ENCODE results near the gene GALP. TPM values are rescaled to one million over a fixed set of nuclear protein-coding genes. Genes with fewer than 3 reads are reported as not detected.
"Not testable (repeated sequence)": the region's sequence is repeated elsewhere in the genome, so short reads cannot be mapped to it uniquely, and the experiment has no call there.

GALP gene
- polyA plus RNA-seq, 1 experiment: not detected

- no peaks in the 10 kb centered on the region for H3K27me3 ChIP-seq (ENCODE audit: control insufficient read depth, insufficient read depth, low read length)
- no peak for DNase-seq (ENCODE audit: low read depth)
- no peak overlapping the region for H3K4me3 ChIP-seq (ENCODE audit: low read depth, low read length)
- CTCF ChIA-PET: interaction anchor here (0.6 to 12.9 kb wide), 3 partner anchors 92 to 178 kb away, joined by 3 to 262 read pairs (median 18); no protein-coding TSS in a partner anchor
- POLR2A ChIA-PET: no interaction called here
- no peaks in the 10 kb centered on the region for H3K36me3 ChIP-seq (ENCODE audit: control insufficient read depth, insufficient read depth, low read length)
- TF ChIP-seq, protein P1, sequence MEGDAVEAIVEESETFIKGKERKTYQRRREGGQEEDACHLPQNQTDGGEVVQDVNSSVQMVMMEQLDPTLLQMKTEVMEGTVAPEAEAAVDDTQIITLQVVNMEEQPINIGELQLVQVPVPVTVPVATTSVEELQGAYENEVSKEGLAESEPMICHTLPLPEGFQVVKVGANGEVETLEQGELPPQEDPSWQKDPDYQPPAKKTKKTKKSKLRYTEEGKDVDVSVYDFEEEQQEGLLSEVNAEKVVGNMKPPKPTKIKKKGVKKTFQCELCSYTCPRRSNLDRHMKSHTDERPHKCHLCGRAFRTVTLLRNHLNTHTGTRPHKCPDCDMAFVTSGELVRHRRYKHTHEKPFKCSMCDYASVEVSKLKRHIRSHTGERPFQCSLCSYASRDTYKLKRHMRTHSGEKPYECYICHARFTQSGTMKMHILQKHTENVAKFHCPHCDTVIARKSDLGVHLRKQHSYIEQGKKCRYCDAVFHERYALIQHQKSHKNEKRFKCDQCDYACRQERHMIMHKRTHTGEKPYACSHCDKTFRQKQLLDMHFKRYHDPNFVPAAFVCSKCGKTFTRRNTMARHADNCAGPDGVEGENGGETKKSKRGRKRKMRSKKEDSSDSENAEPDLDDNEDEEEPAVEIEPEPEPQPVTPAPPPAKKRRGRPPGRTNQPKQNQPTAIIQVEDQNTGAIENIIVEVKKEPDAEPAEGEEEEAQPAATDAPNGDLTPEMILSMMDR (IDR thresholded peaks at IDR 0.05; ENCODE audit: insufficient read depth, low read depth, low read length): no peak
Observed at GRCh38 chr19:56170261-56170660, 5.5 kb upstream of the GALP start.

DNA sequence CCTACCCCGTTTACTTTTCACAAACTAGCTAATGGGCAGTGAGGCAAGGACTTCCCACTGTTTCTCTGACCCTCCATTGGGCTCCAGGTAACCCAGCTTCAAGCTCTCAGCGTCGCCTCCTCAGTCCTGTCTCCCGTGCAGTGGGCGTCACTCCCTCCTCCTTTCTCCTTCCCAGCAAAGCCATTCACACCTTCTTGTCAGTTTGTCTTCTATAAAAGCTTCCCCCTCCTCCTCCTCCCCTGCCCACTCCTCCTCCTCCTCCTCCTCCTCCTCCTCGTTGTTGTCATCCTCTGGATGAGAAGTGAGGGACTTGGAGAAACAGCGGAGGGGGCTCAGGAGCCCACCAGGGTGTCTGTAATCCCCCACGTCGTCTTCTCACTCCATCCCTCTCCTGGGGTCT is 1.7 kb upstream of the GALP start:
- DNase-seq (ENCODE audit: low read depth): no peak
- Histone ChIP-seq H3K36me3 (ENCODE audit: control insufficient read depth, insufficient read depth, low read length) (no peaks in the 10 kb centered on the region), H3K4me3 (ENCODE audit: low read depth, low read length) (no peak overlapping the region), H3K27me3 (ENCODE audit: control insufficient read depth, insufficient read depth, low read length) (no peaks in the 10 kb centered on the region)
- CTCF ChIA-PET: interaction anchor here (1.2 to 12.9 kb wide), 5 partner anchors 9 to 160 kb away, joined by 4 to 262 read pairs (median 6); no protein-coding TSS in a partner anchor
- TF ChIP-seq, protein P1 (IDR thresholded peaks at IDR 0.05; ENCODE audit: insufficient read depth, low read depth, low read length): no peak
- POLR2A ChIA-PET: no interaction called here

DNA sequence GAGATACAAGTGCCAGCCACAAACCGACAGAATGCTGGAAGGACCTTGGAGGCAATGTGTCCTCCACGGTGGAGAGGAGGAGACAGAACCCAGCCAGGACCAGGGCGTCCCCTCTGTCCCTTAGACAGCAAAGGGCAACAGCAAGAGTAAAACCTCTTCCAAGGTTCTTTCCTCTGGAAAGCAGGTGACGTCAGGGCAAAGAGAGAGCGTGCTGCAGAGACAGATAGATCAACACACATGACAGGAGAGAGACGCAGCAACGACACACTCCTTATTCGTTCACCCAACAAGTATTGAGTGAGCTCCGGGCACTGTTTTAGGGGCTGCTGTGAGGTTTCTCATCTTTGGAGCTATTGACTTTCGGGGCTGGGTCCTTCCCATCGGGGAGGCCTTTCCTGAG is 1.3 kb upstream of the GALP start:
- Histone ChIP-seq H3K36me3 (ENCODE audit: control insufficient read depth, insufficient read depth, low read length) (no peaks in the 10 kb centered on the region), H3K27me3 (ENCODE audit: control insufficient read depth, insufficient read depth, low read length) (no peaks in the 10 kb centered on the region), H3K4me3 (ENCODE audit: low read depth, low read length) (no peak overlapping the region)
- no peak for DNase-seq (ENCODE audit: low read depth)
- CTCF ChIA-PET: interaction anchor here (12.9 kb wide), 1 partner anchor 96 kb away, joined by 262 read pairs; no protein-coding TSS in a partner anchor
- TF ChIP-seq, protein P1 (IDR thresholded peaks at IDR 0.05; ENCODE audit: insufficient read depth, low read depth, low read length): no peak
- POLR2A ChIA-PET: no interaction called here

DNA sequence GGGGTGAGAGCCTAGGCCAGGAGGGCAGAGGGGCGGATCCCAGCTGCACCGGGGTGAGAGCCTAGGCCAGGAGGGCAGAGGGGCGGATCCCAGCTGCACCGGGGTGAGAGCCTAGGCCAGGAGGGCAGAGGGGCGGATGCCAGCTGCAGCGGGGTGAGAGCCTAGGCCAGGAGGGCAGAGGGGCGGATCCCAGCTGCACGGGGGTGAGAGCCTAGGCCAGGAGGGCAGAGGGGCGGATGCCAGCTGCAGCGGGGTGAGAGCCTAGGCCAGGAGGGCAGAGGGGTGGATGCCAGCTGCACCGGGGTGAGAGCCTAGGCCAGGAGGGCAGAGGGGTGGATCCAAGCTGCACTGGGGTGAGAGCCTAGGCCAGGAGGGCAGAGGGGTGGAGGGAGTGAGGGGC is 502 bp downstream of the GALP start:
- H3K36me3 ChIP-seq (ENCODE audit: control insufficient read depth, insufficient read depth, low read length); POLR2A ChIA-PET; H3K27me3 ChIP-seq (ENCODE audit: control insufficient read depth, insufficient read depth, low read length); DNase-seq (ENCODE audit: low read depth); H3K4me3 ChIP-seq (ENCODE audit: low read depth, low read length): not testable (repeated sequence)
- CTCF ChIA-PET: interaction anchor here (3.7 to 12.9 kb wide), 2 partner anchors 98 to 110 kb away, joined by 18 to 262 read pairs; no protein-coding TSS in a partner anchor

DNA sequence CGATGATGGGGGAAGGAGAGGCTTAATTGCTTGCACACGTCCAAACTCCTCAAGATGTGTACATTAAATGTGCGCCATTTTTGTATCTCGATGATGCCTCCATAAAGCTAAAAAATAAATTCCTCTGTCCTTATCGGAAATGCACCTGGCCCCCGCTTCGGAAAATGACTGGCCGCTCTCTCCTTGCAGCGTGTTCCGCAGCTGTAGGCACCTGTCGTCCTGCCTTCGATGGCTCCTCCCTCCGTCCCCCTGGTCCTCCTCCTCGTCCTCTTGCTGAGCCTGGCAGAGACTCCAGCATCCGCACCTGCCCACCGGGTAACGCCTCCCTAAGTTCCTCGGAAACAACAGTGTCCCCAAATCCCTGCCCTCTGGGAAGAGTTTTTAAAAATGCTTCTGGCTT is 1.1 kb downstream of the GALP start:
- Histone ChIP-seq H3K27me3 (ENCODE audit: control insufficient read depth, insufficient read depth, low read length) (no peaks in the 10 kb centered on the region), H3K4me3 (ENCODE audit: low read depth, low read length) (no peak overlapping the region), H3K36me3 (ENCODE audit: control insufficient read depth, insufficient read depth, low read length) (no peaks in the 10 kb centered on the region)
- TF ChIP-seq, protein P1 (IDR thresholded peaks at IDR 0.05; ENCODE audit: insufficient read depth, low read depth, low read length): no peak
- POLR2A ChIA-PET: no interaction called here
- CTCF ChIA-PET: interaction anchor here (3.7 to 12.9 kb wide), 2 partner anchors 98 to 111 kb away, joined by 18 to 262 read pairs; no protein-coding TSS in a partner anchor
- DNase-seq (ENCODE audit: low read depth): no peak
